ENCODE data around the gene LILRB5. TPM values are rescaled to one million over a fixed set of nuclear protein-coding genes. Genes with fewer than 3 reads are reported as not detected.
"Not testable (repeated sequence)": the region's sequence is repeated elsewhere in the genome, so short reads cannot be mapped to it uniquely, and the experiment has no call there.

The LILRB5 gene
- total RNA-seq, 1 experiment from 2014 or later: not detected

DNA sequence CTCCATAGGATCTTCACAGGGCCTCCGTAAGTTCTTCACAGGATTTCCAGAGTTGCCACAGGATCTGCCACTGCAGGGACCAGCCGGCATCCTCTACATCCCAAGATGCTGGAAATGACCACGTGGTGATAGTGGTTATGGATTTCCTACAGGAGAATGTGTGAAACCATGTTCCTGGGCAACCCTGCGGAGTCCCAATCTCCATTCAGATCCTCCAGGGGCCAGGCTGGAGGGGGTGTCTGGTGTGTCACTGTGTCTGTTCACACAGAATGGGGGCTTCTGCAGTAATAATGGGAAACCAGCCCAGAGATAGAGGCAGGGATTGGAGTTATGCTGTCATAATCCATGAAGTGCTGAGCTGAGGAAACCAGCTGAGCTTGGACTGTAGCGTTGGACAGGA, 23.1 kb downstream of the LILRB5 start:
- H3K36me3 Mint-ChIP-seq (ENCODE audit: insufficient read depth, unreplicated experiment): no peaks in the 10 kb centered on the region
- no peak for DNase-seq
- H3K4me1 Mint-ChIP-seq (ENCODE audit: low read depth, unreplicated experiment): peaks cover 20% of the 10 kb centered on the region
- CTCF ChIA-PET: no interaction called here
- H3K27me3 Mint-ChIP-seq (ENCODE audit: unreplicated experiment): peaks cover 84% of the 10 kb centered on the region
- no TSS peak for BruUV-seq (replicated peaks)
- TF ChIP-seq, protein P1, sequence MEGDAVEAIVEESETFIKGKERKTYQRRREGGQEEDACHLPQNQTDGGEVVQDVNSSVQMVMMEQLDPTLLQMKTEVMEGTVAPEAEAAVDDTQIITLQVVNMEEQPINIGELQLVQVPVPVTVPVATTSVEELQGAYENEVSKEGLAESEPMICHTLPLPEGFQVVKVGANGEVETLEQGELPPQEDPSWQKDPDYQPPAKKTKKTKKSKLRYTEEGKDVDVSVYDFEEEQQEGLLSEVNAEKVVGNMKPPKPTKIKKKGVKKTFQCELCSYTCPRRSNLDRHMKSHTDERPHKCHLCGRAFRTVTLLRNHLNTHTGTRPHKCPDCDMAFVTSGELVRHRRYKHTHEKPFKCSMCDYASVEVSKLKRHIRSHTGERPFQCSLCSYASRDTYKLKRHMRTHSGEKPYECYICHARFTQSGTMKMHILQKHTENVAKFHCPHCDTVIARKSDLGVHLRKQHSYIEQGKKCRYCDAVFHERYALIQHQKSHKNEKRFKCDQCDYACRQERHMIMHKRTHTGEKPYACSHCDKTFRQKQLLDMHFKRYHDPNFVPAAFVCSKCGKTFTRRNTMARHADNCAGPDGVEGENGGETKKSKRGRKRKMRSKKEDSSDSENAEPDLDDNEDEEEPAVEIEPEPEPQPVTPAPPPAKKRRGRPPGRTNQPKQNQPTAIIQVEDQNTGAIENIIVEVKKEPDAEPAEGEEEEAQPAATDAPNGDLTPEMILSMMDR (IDR thresholded peaks at IDR 0.05; ENCODE audit: unreplicated experiment): no peak
- no peak overlapping the region for H3K4me3 Mint-ChIP-seq (ENCODE audit: low read depth, unreplicated experiment)
- intact Hi-C loops (cut with micrococcal nuclease; ENCODE audit: unreplicated experiment): no loop called here
- H3K9me3 Mint-ChIP-seq (ENCODE audit: low read depth, unreplicated experiment): peaks cover 3% of the 10 kb centered on the region
- H3K27ac Mint-ChIP-seq (ENCODE audit: unreplicated experiment): no peak overlapping the region

DNA sequence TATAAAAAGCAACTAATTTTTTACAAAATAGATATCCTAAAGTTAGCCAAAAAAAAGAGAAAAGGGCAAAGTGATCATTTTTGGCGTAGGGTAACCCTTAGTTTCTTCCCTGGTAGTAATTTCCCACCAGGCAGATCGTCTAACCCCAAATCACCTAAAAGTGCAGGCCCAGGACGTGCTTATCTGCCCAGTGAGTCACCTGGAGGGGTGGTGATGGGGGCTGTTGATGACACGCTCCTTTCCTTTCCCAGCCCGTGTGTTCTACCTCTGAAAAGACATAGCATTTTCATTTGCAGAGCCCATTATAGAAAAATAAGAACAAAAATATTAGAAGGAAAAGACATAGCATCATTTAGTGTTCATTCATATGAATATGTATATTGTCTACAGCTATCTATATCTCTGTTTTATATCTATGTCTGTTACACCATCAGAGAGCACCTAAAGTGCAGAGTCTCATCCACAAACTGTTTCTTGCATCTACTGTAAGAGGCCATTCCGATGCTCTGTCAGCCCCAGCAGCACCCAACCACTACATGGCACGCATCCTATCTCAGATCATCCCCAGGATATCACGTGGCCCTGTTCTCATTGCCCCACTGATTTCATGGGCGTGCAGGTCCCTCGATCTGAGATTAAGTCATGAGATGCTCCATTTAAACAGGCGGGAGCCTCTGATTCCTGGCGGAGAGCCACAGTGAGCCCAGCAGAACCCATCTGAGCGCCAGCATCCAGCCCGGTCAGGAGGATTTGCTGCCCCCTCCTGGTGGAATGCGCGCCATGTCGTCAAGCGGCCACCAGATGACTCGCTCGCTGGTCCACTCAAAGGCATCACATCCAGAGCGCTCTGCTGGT, 25.8 kb downstream of the LILRB5 start:
- no TSS peak for BruUV-seq (replicated peaks)
- Mint-ChIP-seq H3K4me3 (ENCODE audit: low read depth, unreplicated experiment) (no peak overlapping the region), H3K4me1 (ENCODE audit: low read depth, unreplicated experiment) (peaks cover 20% of the 10 kb centered on the region), H3K27me3 (ENCODE audit: unreplicated experiment) (peaks cover 74% of the 10 kb centered on the region), H3K36me3 (ENCODE audit: insufficient read depth, unreplicated experiment) (no peaks in the 10 kb centered on the region), H3K27ac (ENCODE audit: unreplicated experiment) (no peak overlapping the region), H3K9me3 (ENCODE audit: low read depth, unreplicated experiment) (peaks cover 3% of the 10 kb centered on the region)
- intact Hi-C loops (cut with micrococcal nuclease; ENCODE audit: unreplicated experiment): loop anchor here (1.0 kb wide), 3 partner anchors 21 to 63 kb away; partner anchors contain the start of gene TMC4
- CTCF ChIA-PET: interaction anchor here (1.0 kb wide), 1 partner anchor 42 kb away, joined by 3 read pairs; the partner anchor contains the start of gene MBOAT7
- TF ChIP-seq, protein P1 (IDR thresholded peaks at IDR 0.05; ENCODE audit: unreplicated experiment): peak; percentile 95
- peak; percentile 95 for DNase-seq

DNA sequence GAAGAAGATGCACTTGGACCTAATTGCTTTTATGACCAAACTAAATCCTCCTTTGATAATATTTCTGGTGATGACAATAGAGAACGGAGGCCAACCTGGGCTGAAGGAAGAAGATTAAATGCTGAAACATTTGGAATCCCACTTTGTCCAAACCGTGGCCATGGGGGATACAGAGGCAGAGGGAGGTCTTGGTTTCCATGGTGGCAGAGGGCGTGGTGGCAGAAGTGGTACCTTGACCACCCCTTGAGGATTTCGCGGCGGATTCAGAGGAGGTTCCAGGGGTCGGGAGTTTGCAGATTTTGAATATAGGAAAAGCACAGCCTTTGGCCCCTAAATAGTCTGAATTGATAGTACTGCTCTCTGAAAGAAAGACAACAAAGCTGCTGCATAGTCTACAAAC, 27.0 kb downstream of the LILRB5 start:
- no peak overlapping the region for H3K27ac Mint-ChIP-seq (ENCODE audit: unreplicated experiment)
- no TSS peak for BruUV-seq (replicated peaks)
- no peaks in the 10 kb centered on the region for H3K36me3 Mint-ChIP-seq (ENCODE audit: insufficient read depth, unreplicated experiment)
- intact Hi-C loops (cut with micrococcal nuclease; ENCODE audit: unreplicated experiment): no loop called here
- no peak for DNase-seq
- H3K4me3 Mint-ChIP-seq (ENCODE audit: low read depth, unreplicated experiment): no peak overlapping the region
- H3K9me3 Mint-ChIP-seq (ENCODE audit: low read depth, unreplicated experiment): peaks cover 3% of the 10 kb centered on the region
- H3K4me1 Mint-ChIP-seq (ENCODE audit: low read depth, unreplicated experiment): peaks cover 20% of the 10 kb centered on the region
- CTCF ChIA-PET: interaction anchor here (0.7 kb wide), 1 partner anchor 86 kb away, joined by 3 read pairs; no protein-coding TSS in a partner anchor
- TF ChIP-seq, protein P1 (IDR thresholded peaks at IDR 0.05; ENCODE audit: unreplicated experiment): no peak
- H3K27me3 Mint-ChIP-seq (ENCODE audit: unreplicated experiment): peaks cover 74% of the 10 kb centered on the region

DNA sequence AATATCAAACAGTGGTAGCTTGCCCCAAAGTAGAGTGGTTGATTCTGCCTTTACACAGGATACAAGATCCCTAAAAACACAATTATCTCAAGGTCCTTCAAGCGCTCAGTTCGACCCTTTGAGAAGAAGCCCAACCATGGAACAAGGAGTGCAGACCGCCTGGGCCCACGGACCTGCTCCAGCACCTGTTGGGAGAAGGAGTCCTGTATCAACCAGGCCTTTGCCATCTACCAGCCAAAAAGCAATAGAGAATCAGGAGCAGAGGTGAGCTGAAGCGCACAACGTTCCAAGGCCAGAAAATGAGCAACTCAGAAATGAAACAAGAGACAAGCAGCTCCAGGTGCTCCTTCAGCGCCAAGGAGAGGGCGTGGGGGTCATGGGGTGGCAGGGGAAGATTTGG, 27.9 kb downstream of the LILRB5 start:
- peaks cover 20% of the 10 kb centered on the region for H3K4me1 Mint-ChIP-seq (ENCODE audit: low read depth, unreplicated experiment)
- CTCF ChIA-PET: interaction anchor here (0.5 to 0.7 kb wide), 4 partner anchors 87 to 661 kb away, joined by 3 to 12 read pairs (median 4); no protein-coding TSS in a partner anchor
- no peak for DNase-seq
- BruUV-seq (replicated peaks): no TSS peak
- no peak overlapping the region for H3K4me3 Mint-ChIP-seq (ENCODE audit: low read depth, unreplicated experiment)
- no peaks in the 10 kb centered on the region for H3K36me3 Mint-ChIP-seq (ENCODE audit: insufficient read depth, unreplicated experiment)
- TF ChIP-seq, protein P1 (IDR thresholded peaks at IDR 0.05; ENCODE audit: unreplicated experiment): no peak
- no peak overlapping the region for H3K27ac Mint-ChIP-seq (ENCODE audit: unreplicated experiment)
- intact Hi-C loops (cut with micrococcal nuclease; ENCODE audit: unreplicated experiment): no loop called here
- H3K9me3 Mint-ChIP-seq (ENCODE audit: low read depth, unreplicated experiment): peaks cover 2% of the 10 kb centered on the region
- peaks cover 74% of the 10 kb centered on the region for H3K27me3 Mint-ChIP-seq (ENCODE audit: unreplicated experiment)

DNA sequence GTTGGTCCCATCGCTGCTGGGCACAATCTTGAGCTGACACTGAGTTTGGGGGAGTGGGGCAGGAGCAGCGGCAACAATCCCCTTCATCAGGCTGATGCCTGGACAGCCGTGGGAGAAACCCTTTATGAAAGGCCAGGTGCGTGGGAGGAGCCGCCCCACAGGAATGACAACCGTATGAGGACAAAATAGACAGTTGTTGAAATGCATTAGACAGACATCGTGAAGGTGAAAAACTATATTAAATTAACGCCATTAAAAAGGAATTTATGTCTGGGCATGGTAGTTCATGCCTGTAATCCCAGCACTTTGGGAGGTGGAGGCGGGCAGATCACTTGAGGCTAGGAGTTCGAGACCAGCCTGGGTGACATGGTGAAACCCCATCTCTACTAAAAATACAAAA, 32.5 kb downstream of the LILRB5 start:
- DNase-seq; H3K27ac Mint-ChIP-seq (ENCODE audit: unreplicated experiment); H3K9me3 Mint-ChIP-seq (ENCODE audit: low read depth, unreplicated experiment); CTCF ChIA-PET; BruUV-seq (replicated peaks); intact Hi-C loops (cut with micrococcal nuclease; ENCODE audit: unreplicated experiment); H3K4me1 Mint-ChIP-seq (ENCODE audit: low read depth, unreplicated experiment); H3K36me3 Mint-ChIP-seq (ENCODE audit: insufficient read depth, unreplicated experiment); H3K4me3 Mint-ChIP-seq (ENCODE audit: low read depth, unreplicated experiment): not testable (repeated sequence)
- peaks cover 77% of the 10 kb centered on the region for H3K27me3 Mint-ChIP-seq (ENCODE audit: unreplicated experiment)

DNA sequence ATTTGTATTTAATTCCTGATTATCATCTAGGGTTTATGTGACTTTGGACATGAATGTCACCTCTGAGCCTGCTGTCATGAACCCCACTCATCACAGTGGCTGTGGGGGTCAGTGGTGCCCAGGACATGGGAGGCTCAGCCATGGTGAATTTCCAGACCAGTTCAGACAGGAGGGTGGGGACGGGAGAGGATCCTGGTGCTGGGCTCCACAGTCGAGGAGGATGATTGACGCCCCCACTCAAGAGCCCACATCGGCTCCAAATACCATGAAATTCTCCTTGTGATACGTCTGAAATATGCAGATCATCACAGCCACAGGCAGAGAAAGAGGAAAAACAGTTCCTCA, 33.2 kb downstream of the LILRB5 start:
- H3K36me3 Mint-ChIP-seq (ENCODE audit: insufficient read depth, unreplicated experiment); CTCF ChIA-PET; H3K9me3 Mint-ChIP-seq (ENCODE audit: low read depth, unreplicated experiment); H3K4me3 Mint-ChIP-seq (ENCODE audit: low read depth, unreplicated experiment); H3K4me1 Mint-ChIP-seq (ENCODE audit: low read depth, unreplicated experiment); BruUV-seq (replicated peaks); DNase-seq; H3K27ac Mint-ChIP-seq (ENCODE audit: unreplicated experiment): not testable (repeated sequence)
- intact Hi-C loops (cut with micrococcal nuclease; ENCODE audit: unreplicated experiment): loop anchor here (2.0 kb wide), 1 partner anchor 23 kb away; no protein-coding TSS in a partner anchor
- H3K27me3 Mint-ChIP-seq (ENCODE audit: unreplicated experiment): peaks cover 74% of the 10 kb centered on the region
